ENCODE data around the gene WSCD2.

The WSCD2 gene

DNA sequence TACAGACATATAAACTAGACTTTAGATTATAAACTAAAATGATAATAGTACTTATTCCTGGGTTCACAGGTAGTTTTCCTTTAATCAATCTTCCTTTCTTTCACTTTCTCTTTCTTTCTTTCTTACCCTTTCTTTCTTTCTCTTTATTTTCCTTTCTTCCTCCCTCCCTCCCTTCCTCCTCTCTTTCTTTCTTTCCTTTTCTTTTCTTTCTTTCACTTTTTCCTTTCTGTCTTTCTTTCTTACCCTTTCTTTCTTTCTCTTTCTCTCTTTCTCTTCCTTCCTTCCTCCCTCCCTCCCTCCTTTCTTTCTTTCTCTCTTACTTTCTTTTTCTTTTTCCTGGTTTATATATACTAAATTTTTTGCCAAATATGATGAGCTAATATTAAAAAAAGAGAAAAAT, 148.5 kb downstream of the WSCD2 start:
- Histone ChIP-seq H2AFZ (ENCODE audit: low read length) (no peak overlapping the region), H3K79me2 (ENCODE audit: insufficient read depth, low read length) (no peaks in the 10 kb centered on the region), H4K20me1 (ENCODE audit: insufficient read depth, low read length, poor library complexity, severe bottlenecking) (no peaks in the 10 kb centered on the region), H3K9me2 (replicated peaks; ENCODE audit: low read depth, low read length) (no peaks in the 10 kb centered on the region), H3K36me3 (ENCODE audit: insufficient read depth, low read length) (no peaks in the 10 kb centered on the region), H3K27me3 (ENCODE audit: insufficient read depth, low read length, poor library complexity, severe bottlenecking) (no peaks in the 10 kb centered on the region), H3K4me3 (ENCODE audit: low read length, poor library complexity, severe bottlenecking) (no peak overlapping the region), H3K4me2 (ENCODE audit: low read depth, low read length, poor library complexity, severe bottlenecking) (no peak overlapping the region), H3K9ac (ENCODE audit: low read depth, low read length, poor library complexity, severe bottlenecking) (no peak overlapping the region), H3K9me3 (ENCODE audit: insufficient read depth, low read depth, low read length) (no peaks in the 10 kb centered on the region), H3F3A (ENCODE audit: low read depth) (no peaks in the 10 kb centered on the region), H3K4me1 (ENCODE audit: insufficient read depth, low read length, poor library complexity, severe bottlenecking) (peaks cover 5% of the 10 kb centered on the region)
- TF ChIP-seq, protein P1, sequence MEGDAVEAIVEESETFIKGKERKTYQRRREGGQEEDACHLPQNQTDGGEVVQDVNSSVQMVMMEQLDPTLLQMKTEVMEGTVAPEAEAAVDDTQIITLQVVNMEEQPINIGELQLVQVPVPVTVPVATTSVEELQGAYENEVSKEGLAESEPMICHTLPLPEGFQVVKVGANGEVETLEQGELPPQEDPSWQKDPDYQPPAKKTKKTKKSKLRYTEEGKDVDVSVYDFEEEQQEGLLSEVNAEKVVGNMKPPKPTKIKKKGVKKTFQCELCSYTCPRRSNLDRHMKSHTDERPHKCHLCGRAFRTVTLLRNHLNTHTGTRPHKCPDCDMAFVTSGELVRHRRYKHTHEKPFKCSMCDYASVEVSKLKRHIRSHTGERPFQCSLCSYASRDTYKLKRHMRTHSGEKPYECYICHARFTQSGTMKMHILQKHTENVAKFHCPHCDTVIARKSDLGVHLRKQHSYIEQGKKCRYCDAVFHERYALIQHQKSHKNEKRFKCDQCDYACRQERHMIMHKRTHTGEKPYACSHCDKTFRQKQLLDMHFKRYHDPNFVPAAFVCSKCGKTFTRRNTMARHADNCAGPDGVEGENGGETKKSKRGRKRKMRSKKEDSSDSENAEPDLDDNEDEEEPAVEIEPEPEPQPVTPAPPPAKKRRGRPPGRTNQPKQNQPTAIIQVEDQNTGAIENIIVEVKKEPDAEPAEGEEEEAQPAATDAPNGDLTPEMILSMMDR (conservative IDR thresholded peaks at IDR 0.05; ENCODE audit: low read length) = no peak
- TF ChIP-seq EZH2phosphoT487 (IDR thresholded peaks at IDR 0.05; ENCODE audit: borderline replicate concordance) = no peak

DNA sequence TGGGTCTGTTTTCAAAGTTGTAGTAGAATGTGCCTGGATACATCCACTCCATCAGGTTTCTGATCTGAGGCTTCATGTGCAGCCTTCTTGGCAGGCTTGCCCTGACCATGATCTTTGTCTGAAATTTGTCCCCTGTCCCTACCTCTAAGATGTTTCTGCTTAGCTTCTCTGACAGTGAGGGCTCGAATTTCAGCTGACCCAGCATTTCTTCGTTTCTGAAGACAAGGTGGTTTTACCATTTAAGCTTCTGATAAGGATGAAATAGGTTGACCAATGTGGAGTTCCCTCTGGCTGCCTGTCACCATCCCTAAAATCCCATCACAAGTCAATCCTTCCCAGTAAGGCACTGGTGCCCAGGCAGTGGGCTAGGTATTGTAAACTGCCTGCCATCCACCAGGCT, 153.1 kb downstream of the WSCD2 start:
- Histone ChIP-seq H3K9me2 (replicated peaks; ENCODE audit: low read depth, low read length) (no peaks in the 10 kb centered on the region), H3K27me3 (ENCODE audit: insufficient read depth, low read length, poor library complexity, severe bottlenecking) (no peaks in the 10 kb centered on the region), H2AFZ (ENCODE audit: low read length) (no peak overlapping the region), H3K9ac (ENCODE audit: low read depth, low read length, poor library complexity, severe bottlenecking) (no peak overlapping the region), H3K4me3 (ENCODE audit: low read length, poor library complexity, severe bottlenecking) (no peak overlapping the region), H4K20me1 (ENCODE audit: insufficient read depth, low read length, poor library complexity, severe bottlenecking) (no peaks in the 10 kb centered on the region), H3K9me3 (ENCODE audit: insufficient read depth, low read depth, low read length) (no peaks in the 10 kb centered on the region), H3K4me1 (ENCODE audit: insufficient read depth, low read length, poor library complexity, severe bottlenecking) (peaks cover 9% of the 10 kb centered on the region), H3K79me2 (ENCODE audit: insufficient read depth, low read length) (no peaks in the 10 kb centered on the region), H3K36me3 (ENCODE audit: insufficient read depth, low read length) (no peaks in the 10 kb centered on the region), H3K4me2 (ENCODE audit: low read depth, low read length, poor library complexity, severe bottlenecking) (no peak overlapping the region), H3F3A (ENCODE audit: low read depth) (no peaks in the 10 kb centered on the region)
- TF ChIP-seq EZH2phosphoT487 (IDR thresholded peaks at IDR 0.05; ENCODE audit: borderline replicate concordance) = no peak
- TF ChIP-seq, protein P1 (conservative IDR thresholded peaks at IDR 0.05; ENCODE audit: low read length) = no peak

DNA sequence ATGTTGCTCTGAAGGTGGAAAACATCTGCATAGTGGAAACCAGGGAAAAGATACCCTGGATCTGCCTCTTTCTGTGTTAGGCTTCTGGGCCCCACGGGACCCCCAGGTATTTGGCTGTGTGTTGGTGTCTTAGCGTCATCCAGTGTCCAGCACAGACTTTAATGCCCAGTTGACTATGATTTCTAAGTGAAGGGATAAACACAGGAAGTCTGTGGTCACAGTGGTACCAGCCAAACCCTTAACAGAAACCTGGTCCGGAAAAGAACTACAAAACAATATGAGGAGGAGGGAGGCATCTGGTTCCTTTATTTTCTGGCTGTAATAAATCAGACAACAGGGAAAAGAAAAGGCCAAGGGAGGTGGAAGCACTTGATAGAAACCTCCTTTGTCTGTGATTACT, 153.6 kb downstream of the WSCD2 start:
- H3K9me2 ChIP-seq (replicated peaks; ENCODE audit: low read depth, low read length) = no peaks in the 10 kb centered on the region
- TF ChIP-seq EZH2phosphoT487 (IDR thresholded peaks at IDR 0.05; ENCODE audit: borderline replicate concordance) = no peak
- TF ChIP-seq, protein P1 (conservative IDR thresholded peaks at IDR 0.05; ENCODE audit: low read length) = no peak
- no peak overlapping the region for H2AFZ ChIP-seq (ENCODE audit: low read length)
- no peaks in the 10 kb centered on the region for H3K36me3 ChIP-seq (ENCODE audit: insufficient read depth, low read length)
- H3K79me2 ChIP-seq (ENCODE audit: insufficient read depth, low read length) = no peaks in the 10 kb centered on the region
- no peaks in the 10 kb centered on the region for H3K27me3 ChIP-seq (ENCODE audit: insufficient read depth, low read length, poor library complexity, severe bottlenecking)
- H3K4me1 ChIP-seq (ENCODE audit: insufficient read depth, low read length, poor library complexity, severe bottlenecking) = peaks cover 9% of the 10 kb centered on the region
- H3K4me2 ChIP-seq (ENCODE audit: low read depth, low read length, poor library complexity, severe bottlenecking) = peak overlapping the region; percentile 7
- no peaks in the 10 kb centered on the region for H4K20me1 ChIP-seq (ENCODE audit: insufficient read depth, low read length, poor library complexity, severe bottlenecking)
- no peak overlapping the region for H3K9ac ChIP-seq (ENCODE audit: low read depth, low read length, poor library complexity, severe bottlenecking)
- no peak overlapping the region for H3K4me3 ChIP-seq (ENCODE audit: low read length, poor library complexity, severe bottlenecking)
- H3K9me3 ChIP-seq (ENCODE audit: insufficient read depth, low read depth, low read length) = no peaks in the 10 kb centered on the region
- H3F3A ChIP-seq (ENCODE audit: low read depth) = no peaks in the 10 kb centered on the region

Measured in Loucy (cell line).